Activated naive CD8-positive, alpha-beta T cell treated with anti-CD3 and anti-CD28 coated beads, Interleukin-2, amount 10 ng/mL, durations not matched to agents 7 days and 5 days (primary cell): ENCODE results near the gene CALR3. TPM values are rescaled to one million over a fixed set of nuclear protein-coding genes. Genes with fewer than 3 reads are reported as not detected.
"Not testable (repeated sequence)": the region's sequence is repeated elsewhere in the genome, so short reads cannot be mapped to it uniquely, and the experiment has no call there.

ENCODE experiments used
- ATAC-seq: fragments of 150-1000 bp; cut with Tn5 transposase; one replicate; pipeline ENCODE4 v1.10.0; 2021; ENCODE audit warnings: low read depth, moderate library complexity
- POLR2A ChIA-PET: fragments of 350-600 bp; sonication (Branson Sonifier 250); formaldehyde crosslinking; loops from one replicate; lab custom pipeline; 2021; ENCODE audit warnings: antibody characterized with exemption; lab: Charles Lee
- DNase-seq: peaks from one replicate; pipeline ENCODE4 v3.0.0; 2021
- H3K27ac Mint-ChIP-seq: one replicate; pipeline ENCODE4 v1.8.0; 2022; ENCODE audit warnings: mild to moderate bottlenecking, mixed read lengths
- H3K27me3 Mint-ChIP-seq: one replicate; pipeline ENCODE4 v1.8.0; 2022; ENCODE audit warnings: mild to moderate bottlenecking, moderate library complexity, mixed read lengths
- H3K36me3 Mint-ChIP-seq: one replicate; pipeline ENCODE4 v1.8.0; 2021; ENCODE audit warnings: mild to moderate bottlenecking, mixed read lengths
- H3K4me1 Mint-ChIP-seq: one replicate; pipeline ENCODE4 v1.8.0; 2021; ENCODE audit warnings: mixed read lengths
- H3K4me3 Mint-ChIP-seq: one replicate; pipeline ENCODE4 v1.8.0; 2022; ENCODE audit warnings: mild to moderate bottlenecking, moderate library complexity, mixed read lengths
- H3K9me3 Mint-ChIP-seq: one replicate; pipeline ENCODE4 v1.8.0; 2021; ENCODE audit warnings: mixed read lengths
- total RNA-seq, 2 experiments: library from RNA; stranded (reverse); gene quantifications; one replicate each; pipeline ENCODE4 v1.2.3, GENCODE V29; 2021

The CALR3 gene
- total RNA-seq, 2 experiments from 2014 or later = not detected

DNA sequence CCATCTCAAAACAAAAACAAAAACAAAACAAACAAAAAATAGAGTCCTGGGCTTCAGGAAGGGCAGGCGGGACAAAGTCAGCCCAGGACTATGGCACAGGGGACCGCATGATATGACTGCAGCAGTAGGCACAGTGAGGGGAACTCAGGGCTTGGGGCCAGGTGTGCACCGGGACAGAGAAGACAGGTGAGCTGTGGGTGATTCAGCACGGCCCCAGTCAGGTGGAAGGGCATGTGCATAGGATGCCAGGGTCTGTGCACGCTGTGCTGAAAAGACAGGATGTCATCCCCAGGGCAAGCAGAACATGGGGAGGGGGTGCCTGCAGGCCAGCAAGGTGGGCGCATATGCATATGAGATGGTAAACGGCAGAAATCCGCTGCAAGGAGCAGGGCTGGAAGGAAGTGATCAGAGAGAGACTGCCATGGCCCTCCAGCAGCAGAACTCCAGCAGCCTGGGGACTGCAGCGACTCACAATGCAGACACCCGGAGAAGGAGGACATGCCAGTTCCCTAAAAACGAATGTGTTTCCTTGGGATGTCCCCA is 39.2 kb downstream of the CALR3 start:
- ATAC-seq (no peak), DNase-seq (no peak)
- peaks cover 17% of the 10 kb centered on the region for H3K4me1 Mint-ChIP-seq
- H3K4me3 Mint-ChIP-seq = no peak overlapping the region
- H3K27ac Mint-ChIP-seq = peak overlapping the region; percentile 65
- peaks cover 2% of the 10 kb centered on the region for H3K36me3 Mint-ChIP-seq
- H3K27me3 Mint-ChIP-seq = no peaks in the 10 kb centered on the region
- no peaks in the 10 kb centered on the region for H3K9me3 Mint-ChIP-seq
- POLR2A ChIA-PET = no interaction called here

DNA sequence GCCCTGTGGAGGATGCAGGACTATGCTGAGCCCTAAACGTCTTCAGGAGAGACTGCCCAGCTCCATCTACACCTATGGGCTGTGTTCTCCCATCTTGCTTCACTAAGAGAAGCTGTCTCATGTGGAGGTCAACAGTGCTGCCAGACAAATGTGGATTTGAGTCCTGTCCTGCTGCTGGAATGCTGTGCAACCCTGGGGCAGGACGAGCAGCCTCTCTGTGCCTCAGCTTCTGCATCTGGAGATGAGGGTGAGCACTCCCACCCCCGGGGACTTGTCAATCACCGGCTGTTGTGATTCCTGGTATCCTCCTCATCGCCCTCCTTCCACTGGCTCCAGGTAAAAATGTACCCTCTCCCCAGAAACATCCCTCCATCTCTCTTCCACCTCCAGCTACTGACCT is 40.5 kb downstream of the CALR3 start:
- Mint-ChIP-seq H3K27me3 (no peaks in the 10 kb centered on the region), H3K4me1 (peaks cover 17% of the 10 kb centered on the region), H3K36me3 (peaks cover 2% of the 10 kb centered on the region), H3K27ac (no peak overlapping the region), H3K4me3 (no peak overlapping the region), H3K9me3 (no peaks in the 10 kb centered on the region)
- no peak for DNase-seq
- ATAC-seq = no peak
- POLR2A ChIA-PET = no interaction called here

DNA sequence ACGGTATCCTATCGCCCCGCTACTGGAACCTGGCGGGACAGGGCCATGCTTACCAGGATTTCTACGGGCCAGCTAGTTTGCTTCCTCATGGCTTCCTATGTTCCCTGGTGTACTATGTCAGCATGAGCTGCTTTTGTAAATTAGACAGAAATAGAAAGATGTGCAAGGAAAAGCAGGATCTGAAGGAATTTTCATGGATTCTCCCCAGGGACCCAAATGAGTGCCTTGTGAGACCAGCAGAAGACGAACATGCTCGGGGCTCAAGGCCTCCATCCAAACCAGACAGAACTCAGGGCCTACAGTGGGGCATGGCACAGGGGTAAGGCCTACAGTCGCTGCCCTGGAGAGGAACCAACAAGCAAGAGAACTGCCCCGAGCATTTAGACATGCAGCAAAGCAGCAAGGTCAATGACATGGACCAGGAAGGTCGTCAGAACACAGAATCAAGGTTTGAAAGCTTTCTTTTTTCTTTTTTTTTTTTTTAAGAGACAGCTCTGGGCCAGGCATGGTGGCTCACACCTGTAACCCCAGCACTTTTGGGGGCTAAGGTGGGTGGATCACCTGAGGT is 41.5 kb downstream of the CALR3 start:
- peaks cover 22% of the 10 kb centered on the region for H3K4me1 Mint-ChIP-seq
- H3K27ac Mint-ChIP-seq = no peak overlapping the region
- no peak for ATAC-seq
- peaks cover 6% of the 10 kb centered on the region for H3K36me3 Mint-ChIP-seq
- no peaks in the 10 kb centered on the region for H3K27me3 Mint-ChIP-seq
- peaks cover 4% of the 10 kb centered on the region for H3K9me3 Mint-ChIP-seq
- DNase-seq = no peak
- POLR2A ChIA-PET = no interaction called here
- no peak overlapping the region for H3K4me3 Mint-ChIP-seq

DNA sequence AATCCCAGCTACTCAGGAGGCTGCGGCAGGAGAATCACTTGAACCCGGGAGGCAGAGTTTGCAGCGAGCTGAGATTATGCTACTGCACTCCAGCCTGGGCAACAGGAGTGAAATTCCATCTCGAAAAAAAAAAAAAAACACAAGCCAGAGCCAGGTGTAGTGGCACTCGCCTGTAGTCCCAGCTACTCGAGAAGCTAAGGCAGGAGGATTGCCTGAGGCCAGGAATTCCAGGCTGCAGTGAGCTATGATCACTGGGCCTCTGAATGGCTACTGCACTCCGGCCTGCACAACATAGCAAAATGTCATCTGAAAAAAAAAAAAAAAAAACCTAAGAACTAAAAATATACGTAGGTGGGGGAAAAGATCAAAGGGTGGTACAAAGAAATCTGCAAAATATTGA is 43.6 kb downstream of the CALR3 start:
- H3K4me1 Mint-ChIP-seq = peaks cover 29% of the 10 kb centered on the region
- ATAC-seq (no peak), DNase-seq (no peak)
- peaks cover 10% of the 10 kb centered on the region for H3K36me3 Mint-ChIP-seq
- peaks cover 4% of the 10 kb centered on the region for H3K9me3 Mint-ChIP-seq
- no peak overlapping the region for H3K27ac Mint-ChIP-seq
- no peaks in the 10 kb centered on the region for H3K27me3 Mint-ChIP-seq
- POLR2A ChIA-PET = interaction anchor here (0.6 kb wide), 1 partner anchor 29 kb away, joined by 3 read pairs; no protein-coding TSS in a partner anchor
- H3K4me3 Mint-ChIP-seq = no peak overlapping the region

DNA sequence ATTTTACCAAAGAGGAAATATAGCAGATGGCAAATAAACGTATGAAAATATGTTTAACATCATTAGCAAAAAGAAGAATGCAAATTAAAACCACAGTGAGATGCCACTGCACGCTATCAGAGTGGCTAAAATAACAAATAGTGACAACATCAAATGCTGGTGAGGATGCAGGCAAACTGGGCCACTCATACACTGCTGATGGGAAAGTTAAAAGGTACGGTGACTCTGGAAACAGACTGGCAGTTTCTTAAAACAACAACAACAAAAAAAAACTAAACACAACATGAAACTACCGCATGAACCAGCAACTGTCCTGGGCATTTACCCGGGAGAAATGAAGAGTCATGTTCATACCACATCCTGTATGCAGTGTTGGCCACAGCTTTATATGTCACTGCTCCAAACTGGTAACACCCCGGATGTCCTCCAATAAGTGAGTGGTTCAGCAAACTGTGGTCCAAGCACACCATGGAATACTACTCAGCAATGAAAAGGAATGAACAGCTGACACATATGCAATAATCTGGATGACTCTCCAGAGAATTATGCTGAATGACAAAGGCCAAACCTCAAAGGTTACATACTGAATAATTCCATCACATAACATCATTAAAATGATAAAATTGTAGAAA is 46.5 kb downstream of the CALR3 start:
- peaks cover 35% of the 10 kb centered on the region for H3K4me1 Mint-ChIP-seq
- peaks cover 4% of the 10 kb centered on the region for H3K9me3 Mint-ChIP-seq
- H3K27me3 Mint-ChIP-seq = no peaks in the 10 kb centered on the region
- POLR2A ChIA-PET = no interaction called here
- H3K4me3 Mint-ChIP-seq = peak overlapping the region; percentile 20
- DNase-seq (no peak), ATAC-seq (peak; percentile 84)
- peak overlapping the region; percentile 65 for H3K27ac Mint-ChIP-seq
- peaks cover 8% of the 10 kb centered on the region for H3K36me3 Mint-ChIP-seq

DNA sequence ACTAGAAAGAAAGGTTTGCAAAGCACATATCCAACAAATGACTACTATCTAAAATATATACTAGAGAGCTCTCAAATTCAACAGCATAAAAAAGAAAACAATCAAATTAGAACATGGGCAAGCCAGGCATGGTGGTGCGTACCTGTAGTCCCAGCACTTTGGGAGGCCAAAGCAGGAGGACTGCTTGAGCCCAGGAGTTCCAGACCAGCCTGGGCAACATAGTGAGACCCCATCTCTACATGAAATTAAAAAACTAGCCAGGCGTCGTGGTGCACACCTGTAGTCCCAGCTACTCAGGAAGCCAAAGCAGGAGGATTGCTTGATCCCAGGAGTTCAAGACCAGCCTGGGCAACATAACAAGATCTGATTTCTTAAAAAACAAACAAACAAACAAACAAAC is 47.1 kb downstream of the CALR3 start:
- Mint-ChIP-seq H3K4me1 (peaks cover 35% of the 10 kb centered on the region), H3K27ac (peak overlapping the region; percentile 65)
- POLR2A ChIA-PET, H3K4me3 Mint-ChIP-seq, H3K27me3 Mint-ChIP-seq, DNase-seq, H3K9me3 Mint-ChIP-seq, ATAC-seq, H3K36me3 Mint-ChIP-seq: not testable (repeated sequence)

DNA sequence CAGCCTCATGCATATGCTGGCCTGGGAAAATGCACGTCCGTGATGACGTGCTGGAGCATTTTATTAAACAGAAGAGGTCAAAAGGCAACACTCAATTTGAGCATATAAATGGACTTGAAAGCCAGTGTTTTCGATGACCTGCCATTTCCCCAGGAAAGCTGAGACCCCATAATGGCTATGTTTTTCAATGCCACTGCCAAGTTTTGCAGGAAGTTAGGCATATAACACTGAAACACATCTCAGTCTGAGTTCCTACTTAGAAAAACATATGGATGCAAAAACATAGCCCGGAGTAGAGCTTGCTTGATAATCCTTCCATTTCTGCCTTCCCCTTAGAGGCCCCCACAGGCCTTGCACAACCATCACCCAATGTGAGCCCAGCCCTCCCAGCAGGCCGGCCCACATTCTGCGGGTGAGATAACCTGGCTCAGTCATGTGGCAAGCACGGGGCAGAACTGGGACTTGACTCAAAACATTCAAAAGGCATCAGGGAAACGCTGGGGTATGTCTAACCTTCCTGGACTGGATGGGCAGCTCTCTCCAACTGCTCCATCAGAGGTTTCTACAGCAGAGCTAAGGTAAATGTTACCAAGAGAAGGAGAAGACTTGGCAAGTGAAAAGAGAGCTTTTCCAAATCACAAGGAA is 49.1 kb downstream of the CALR3 start:
- Mint-ChIP-seq H3K27ac (peak overlapping the region; percentile 67), H3K4me1 (peaks cover 35% of the 10 kb centered on the region), H3K36me3 (peaks cover 8% of the 10 kb centered on the region), H3K27me3 (no peaks in the 10 kb centered on the region), H3K4me3 (peak overlapping the region; percentile 42), H3K9me3 (peaks cover 4% of the 10 kb centered on the region)
- DNase-seq = no peak
- POLR2A ChIA-PET = no interaction called here
- ATAC-seq = peak; percentile 79

DNA sequence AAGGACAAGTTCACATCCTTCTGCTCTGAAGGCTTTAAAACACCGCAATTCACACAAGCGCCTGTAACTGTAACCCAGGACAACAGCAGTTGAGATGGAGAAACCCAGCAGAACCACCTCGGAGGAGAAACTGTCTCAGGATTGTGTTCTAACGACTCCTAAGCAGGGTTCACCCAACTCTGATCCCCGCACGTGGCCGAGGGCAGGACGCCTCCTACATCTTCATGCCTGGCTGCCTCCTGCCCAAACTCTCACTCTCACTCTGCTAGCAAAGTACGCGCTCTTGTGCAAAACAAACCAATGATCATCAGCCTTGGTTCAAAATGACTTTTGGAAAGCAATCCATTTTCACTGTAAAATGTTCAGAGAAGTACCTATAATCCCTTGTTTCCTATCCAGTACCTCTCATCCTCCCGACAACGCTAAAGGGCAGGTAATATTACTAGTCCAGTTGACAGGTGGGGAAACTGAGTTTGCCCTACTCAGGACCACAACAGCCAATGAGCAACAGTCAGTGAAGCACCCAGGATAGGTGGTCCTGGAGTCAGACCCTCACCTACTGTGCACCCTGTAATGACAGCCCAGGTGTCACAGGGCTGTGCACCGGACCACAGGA is 49.8 kb downstream of the CALR3 start:
- H3K9me3 Mint-ChIP-seq = peaks cover 4% of the 10 kb centered on the region
- ATAC-seq (no peak), DNase-seq (no peak)
- no peaks in the 10 kb centered on the region for H3K27me3 Mint-ChIP-seq
- no peak overlapping the region for H3K4me3 Mint-ChIP-seq
- H3K27ac Mint-ChIP-seq = peak overlapping the region; percentile 15
- H3K36me3 Mint-ChIP-seq = peaks cover 8% of the 10 kb centered on the region
- POLR2A ChIA-PET = no interaction called here
- peaks cover 35% of the 10 kb centered on the region for H3K4me1 Mint-ChIP-seq

DNA sequence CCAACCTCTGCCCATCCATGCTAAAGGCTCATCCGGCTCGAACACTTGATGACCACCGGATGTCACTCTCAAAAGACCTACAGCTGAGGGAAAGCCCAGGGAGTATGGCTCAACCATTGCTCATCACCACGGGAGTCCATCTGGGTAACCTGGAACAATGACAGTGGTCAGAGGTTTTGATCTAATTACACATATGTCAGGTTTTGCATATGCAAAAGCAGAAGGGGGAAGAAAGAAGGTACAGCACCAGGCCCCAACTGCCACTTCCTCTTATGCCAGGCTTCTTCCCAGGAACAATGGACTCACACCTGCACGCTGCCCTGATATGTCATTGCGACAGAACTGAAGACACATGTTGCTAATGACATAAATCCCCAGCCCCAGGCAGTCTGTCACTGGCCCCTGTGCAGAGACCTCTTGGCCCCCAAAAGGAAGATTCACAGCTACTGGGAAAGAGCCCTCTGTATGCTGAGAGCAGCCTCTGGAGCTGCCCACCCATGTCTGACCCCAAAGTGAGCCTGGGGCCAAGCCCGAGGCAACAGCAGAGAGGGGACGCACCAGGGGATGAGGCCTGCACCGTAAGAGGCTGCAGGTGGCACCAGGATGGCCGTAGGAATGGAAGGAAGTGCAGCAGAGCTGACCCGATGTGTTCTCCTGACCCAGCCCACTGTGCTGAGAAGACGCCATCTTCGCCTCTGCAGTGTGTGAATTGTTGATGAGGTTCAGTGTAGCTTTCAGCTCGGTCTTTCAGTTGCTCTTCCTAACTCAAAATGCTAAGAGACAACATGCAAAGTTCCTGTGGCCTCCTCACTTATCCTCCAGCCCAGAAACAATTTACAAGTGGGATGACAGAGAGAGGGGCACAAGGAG is 50.5 kb downstream of the CALR3 start:
- Mint-ChIP-seq H3K36me3 (peaks cover 8% of the 10 kb centered on the region), H3K9me3 (peaks cover 4% of the 10 kb centered on the region), H3K27ac (no peak overlapping the region), H3K4me1 (peaks cover 35% of the 10 kb centered on the region), H3K4me3 (no peak overlapping the region), H3K27me3 (no peaks in the 10 kb centered on the region)
- POLR2A ChIA-PET = no interaction called here
- DNase-seq (no peak), ATAC-seq (no peak)

DNA sequence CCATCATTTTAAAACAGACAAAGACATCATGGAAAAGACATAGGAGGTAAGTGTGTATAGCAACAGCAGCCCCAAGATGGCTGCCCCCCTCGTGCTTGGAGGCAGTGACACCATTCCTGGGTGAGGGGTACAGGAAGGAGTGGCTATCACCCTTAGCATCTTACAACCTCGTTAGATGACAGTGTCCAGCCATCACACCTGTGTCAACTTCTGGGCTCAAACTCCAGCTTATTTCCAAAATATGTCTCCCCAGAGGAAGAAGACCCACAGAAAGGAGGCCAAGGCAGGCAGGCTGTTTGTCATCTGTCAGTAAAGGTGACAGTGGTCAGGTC is 51.7 kb downstream of the CALR3 start:
- Mint-ChIP-seq H3K27ac (peak overlapping the region; percentile 17), H3K36me3 (peaks cover 5% of the 10 kb centered on the region), H3K4me1 (peaks cover 28% of the 10 kb centered on the region), H3K4me3 (no peak overlapping the region), H3K9me3 (no peaks in the 10 kb centered on the region), H3K27me3 (no peaks in the 10 kb centered on the region)
- POLR2A ChIA-PET = no interaction called here
- DNase-seq (no peak), ATAC-seq (no peak)

DNA sequence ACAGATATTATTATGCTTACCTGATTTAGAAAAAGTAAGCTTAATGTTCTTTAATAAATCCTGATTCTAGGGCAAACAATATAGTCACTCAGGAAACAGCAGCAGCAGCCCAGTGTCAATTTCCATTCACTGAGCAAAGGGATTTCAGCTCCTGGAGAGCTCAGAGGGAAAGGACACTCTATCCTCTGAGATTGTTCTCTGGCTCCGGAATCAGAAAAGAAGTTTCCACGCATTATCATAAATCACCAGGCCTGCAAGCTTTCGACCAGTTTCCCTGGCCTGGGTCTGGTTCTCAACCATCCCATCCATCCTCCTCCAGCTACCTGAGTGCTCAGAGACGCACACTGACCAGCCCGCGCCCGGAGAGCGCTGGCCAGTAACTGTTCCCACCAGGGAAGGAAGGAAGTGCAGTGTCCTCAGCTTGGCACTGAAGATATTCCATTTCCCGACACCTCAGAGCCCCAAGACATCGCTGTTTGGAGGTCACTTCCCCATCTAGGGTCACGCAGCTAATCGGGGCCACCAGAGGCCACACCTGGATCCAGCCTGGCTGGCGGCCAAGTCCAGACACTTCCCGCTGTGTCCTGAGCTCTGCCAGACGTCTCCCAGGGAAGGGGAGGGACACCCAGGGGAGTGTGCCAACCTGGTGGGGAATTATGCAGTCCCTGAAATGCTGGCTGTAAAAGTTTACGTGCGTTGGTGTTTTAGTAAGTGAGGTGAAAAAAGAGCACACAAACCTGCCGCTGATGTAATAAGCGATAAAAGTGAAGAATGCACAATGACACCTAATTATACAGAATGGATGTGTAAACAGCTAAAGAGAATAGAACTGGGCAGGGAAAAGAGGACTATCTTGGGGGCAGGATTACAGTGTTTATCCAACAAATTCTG is 53.3 kb downstream of the CALR3 start:
- no peak for DNase-seq
- H3K36me3 Mint-ChIP-seq = peaks cover 3% of the 10 kb centered on the region
- no peak overlapping the region for H3K4me3 Mint-ChIP-seq
- no peak overlapping the region for H3K27ac Mint-ChIP-seq
- H3K4me1 Mint-ChIP-seq = peaks cover 21% of the 10 kb centered on the region
- no peaks in the 10 kb centered on the region for H3K27me3 Mint-ChIP-seq
- no peaks in the 10 kb centered on the region for H3K9me3 Mint-ChIP-seq
- POLR2A ChIA-PET = no interaction called here
- ATAC-seq = no peak

DNA sequence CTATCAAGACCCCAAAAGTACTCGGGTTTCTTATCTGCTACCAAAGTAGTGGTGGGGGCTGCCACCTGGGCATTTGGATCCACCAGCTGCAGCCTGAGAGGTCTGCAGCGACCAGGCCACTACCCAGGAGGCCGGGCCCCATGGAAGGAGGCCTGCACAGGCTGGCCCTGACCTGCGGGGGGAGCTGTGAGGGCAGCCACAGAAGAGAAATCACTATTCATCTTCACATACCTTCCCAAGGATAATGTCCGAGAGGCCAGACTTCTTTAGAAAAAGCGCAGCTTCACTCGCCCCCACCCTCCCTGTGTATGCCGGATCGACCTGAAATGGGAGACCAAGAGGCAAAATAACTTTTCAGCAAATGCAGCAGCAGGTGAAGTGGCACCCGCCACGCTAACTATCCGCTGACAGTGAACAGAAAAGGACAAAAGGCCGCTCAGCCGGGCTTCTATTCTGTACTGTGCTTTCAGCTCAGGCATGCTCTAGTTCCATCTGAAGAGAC is 54.3 kb downstream of the CALR3 start:
- Mint-ChIP-seq H3K27ac (no peak overlapping the region), H3K9me3 (no peaks in the 10 kb centered on the region), H3K4me1 (peaks cover 18% of the 10 kb centered on the region), H3K27me3 (no peaks in the 10 kb centered on the region), H3K4me3 (no peak overlapping the region), H3K36me3 (peaks cover 9% of the 10 kb centered on the region)
- DNase-seq (peak; percentile 45), ATAC-seq (no peak)
- POLR2A ChIA-PET = interaction anchor here (0.7 kb wide), 1 partner anchor 397 kb away, joined by 4 read pairs; no protein-coding TSS in a partner anchor
